ENCODE data around the gene MVB12B. TPM values are rescaled to one million over a fixed set of nuclear protein-coding genes. Genes with fewer than 3 reads are reported as not detected.

Gene MVB12B
- total RNA-seq, 1 donor from 2014 or later, result 12.8 TPM

DNA sequence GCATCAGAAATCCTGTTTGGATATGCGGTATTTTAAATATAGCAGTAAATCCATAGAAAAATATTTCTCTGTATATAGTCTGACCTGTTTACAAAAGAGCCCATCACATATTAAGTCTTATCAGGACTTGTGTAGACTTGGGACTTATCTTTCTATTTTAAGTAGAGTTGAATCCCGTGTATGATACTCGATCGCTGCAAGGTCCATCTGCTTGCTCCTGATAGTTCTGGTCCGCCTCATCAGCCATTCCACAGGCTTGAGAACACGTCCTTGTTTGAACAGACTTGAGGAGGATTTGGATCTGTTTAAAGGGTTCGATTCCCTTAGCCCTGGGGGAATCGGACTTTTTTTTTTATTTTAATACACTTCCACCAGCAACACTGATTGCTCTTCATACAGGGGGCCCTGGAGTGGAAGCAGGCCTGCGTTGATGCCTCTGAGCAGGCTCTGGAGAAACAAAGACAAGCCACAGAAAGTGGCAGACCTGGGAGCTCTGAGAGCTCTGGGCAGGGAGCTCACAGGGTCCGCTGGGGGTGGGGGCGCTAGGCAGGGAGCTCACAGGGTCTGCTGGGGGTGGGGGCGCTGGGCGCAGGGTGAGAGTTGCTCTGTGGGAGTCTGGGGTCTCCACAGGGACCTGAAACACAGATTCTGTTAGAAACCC lies 112.2 kb downstream of the MVB12B start:
- peak overlapping the region; percentile 19 for H3K27ac ChIP-seq (ENCODE audit: low read depth, low read length)
- H3K27me3 ChIP-seq (ENCODE audit: insufficient read depth, low read length), result no peaks in the 10 kb centered on the region
- H3K4me1 ChIP-seq (ENCODE audit: insufficient read depth, low read length), result peaks cover 29% of the 10 kb centered on the region
- H3K9ac ChIP-seq (ENCODE audit: low read length), result no peak overlapping the region
- no peak for DNase-seq (ENCODE audit: low read depth)
- no peaks in the 10 kb centered on the region for H3K36me3 ChIP-seq (ENCODE audit: insufficient read depth, low read length)
- TF ChIP-seq, protein P1, sequence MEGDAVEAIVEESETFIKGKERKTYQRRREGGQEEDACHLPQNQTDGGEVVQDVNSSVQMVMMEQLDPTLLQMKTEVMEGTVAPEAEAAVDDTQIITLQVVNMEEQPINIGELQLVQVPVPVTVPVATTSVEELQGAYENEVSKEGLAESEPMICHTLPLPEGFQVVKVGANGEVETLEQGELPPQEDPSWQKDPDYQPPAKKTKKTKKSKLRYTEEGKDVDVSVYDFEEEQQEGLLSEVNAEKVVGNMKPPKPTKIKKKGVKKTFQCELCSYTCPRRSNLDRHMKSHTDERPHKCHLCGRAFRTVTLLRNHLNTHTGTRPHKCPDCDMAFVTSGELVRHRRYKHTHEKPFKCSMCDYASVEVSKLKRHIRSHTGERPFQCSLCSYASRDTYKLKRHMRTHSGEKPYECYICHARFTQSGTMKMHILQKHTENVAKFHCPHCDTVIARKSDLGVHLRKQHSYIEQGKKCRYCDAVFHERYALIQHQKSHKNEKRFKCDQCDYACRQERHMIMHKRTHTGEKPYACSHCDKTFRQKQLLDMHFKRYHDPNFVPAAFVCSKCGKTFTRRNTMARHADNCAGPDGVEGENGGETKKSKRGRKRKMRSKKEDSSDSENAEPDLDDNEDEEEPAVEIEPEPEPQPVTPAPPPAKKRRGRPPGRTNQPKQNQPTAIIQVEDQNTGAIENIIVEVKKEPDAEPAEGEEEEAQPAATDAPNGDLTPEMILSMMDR (IDR thresholded peaks at IDR 0.05; ENCODE audit: insufficient read depth, low read depth, low read length), result no peak
- TF ChIP-seq EZH2 (IDR thresholded peaks at IDR 0.05; ENCODE audit: insufficient read depth, low read length), result no peak
- H3K4me3 Mint-ChIP-seq (ENCODE audit: unreplicated experiment), result no peak overlapping the region
- H3K4me2 ChIP-seq (ENCODE audit: low read length), result peak overlapping the region; percentile 6
- H3K4me3 ChIP-seq (ENCODE audit: insufficient read depth, low read depth, low read length), result no peak overlapping the region
- no peaks in the 10 kb centered on the region for H3K27me3 Mint-ChIP-seq (ENCODE audit: low read depth, unreplicated experiment)
- H3K4me1 Mint-ChIP-seq (ENCODE audit: low read depth, unreplicated experiment), result peaks cover 33% of the 10 kb centered on the region
- peak overlapping the region; percentile 85 for H3K27ac Mint-ChIP-seq (ENCODE audit: unreplicated experiment)
- FAIRE-seq, result no peak
- H4K20me1 ChIP-seq (ENCODE audit: insufficient read depth, low read length), result no peaks in the 10 kb centered on the region
- H3K36me3 Mint-ChIP-seq (ENCODE audit: low read depth, unreplicated experiment), result peaks cover 2% of the 10 kb centered on the region
- H3K79me2 ChIP-seq (ENCODE audit: insufficient read depth, low read length), result no peaks in the 10 kb centered on the region
- H3K9me3 ChIP-seq (ENCODE audit: insufficient read depth, low read depth, low read length), result no peaks in the 10 kb centered on the region
- no peak overlapping the region for H2AFZ ChIP-seq (ENCODE audit: low read depth, low read length)
- H3K9me3 Mint-ChIP-seq (ENCODE audit: unreplicated experiment), result no peaks in the 10 kb centered on the region

DNA sequence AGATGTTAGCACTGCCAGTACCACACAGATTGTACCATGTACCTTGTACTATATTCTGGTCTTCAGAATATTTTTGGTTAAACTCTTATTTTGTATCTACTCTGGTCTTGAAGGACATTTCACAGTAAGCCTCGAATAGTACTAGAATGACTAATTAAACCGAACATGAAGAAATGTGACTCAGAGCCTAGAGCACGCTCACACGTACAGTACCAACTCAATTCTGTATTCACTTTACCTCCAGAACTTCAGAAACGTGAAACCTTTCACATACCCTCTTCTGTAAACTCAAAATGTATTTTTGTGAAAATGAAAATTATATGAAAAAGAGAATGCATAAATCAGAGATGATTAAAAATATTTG lies 112.8 kb downstream of the MVB12B start:
- Mint-ChIP-seq H3K4me3 (ENCODE audit: unreplicated experiment) (no peak overlapping the region), H3K9me3 (ENCODE audit: unreplicated experiment) (no peaks in the 10 kb centered on the region), H3K27me3 (ENCODE audit: low read depth, unreplicated experiment) (no peaks in the 10 kb centered on the region), H3K4me1 (ENCODE audit: low read depth, unreplicated experiment) (peaks cover 33% of the 10 kb centered on the region), H3K27ac (ENCODE audit: unreplicated experiment) (peak overlapping the region; percentile 85), H3K36me3 (ENCODE audit: low read depth, unreplicated experiment) (peaks cover 2% of the 10 kb centered on the region)
- FAIRE-seq, result peak; percentile 98
- peak; percentile 83 for DNase-seq (ENCODE audit: low read depth)
- H3K9me3 ChIP-seq (ENCODE audit: insufficient read depth, low read depth, low read length), result no peaks in the 10 kb centered on the region
- TF ChIP-seq, protein P1 (IDR thresholded peaks at IDR 0.05; ENCODE audit: insufficient read depth, low read depth, low read length), result no peak
- TF ChIP-seq EZH2 (IDR thresholded peaks at IDR 0.05; ENCODE audit: insufficient read depth, low read length), result no peak
- peak overlapping the region; percentile 40 for H3K27ac ChIP-seq (ENCODE audit: low read depth, low read length)
- H3K9ac ChIP-seq (ENCODE audit: low read length), result no peak overlapping the region
- no peaks in the 10 kb centered on the region for H3K79me2 ChIP-seq (ENCODE audit: insufficient read depth, low read length)
- no peaks in the 10 kb centered on the region for H3K36me3 ChIP-seq (ENCODE audit: insufficient read depth, low read length)
- H3K4me1 ChIP-seq (ENCODE audit: insufficient read depth, low read length), result peaks cover 29% of the 10 kb centered on the region
- no peaks in the 10 kb centered on the region for H3K27me3 ChIP-seq (ENCODE audit: insufficient read depth, low read length)
- H3K4me2 ChIP-seq (ENCODE audit: low read length), result peak overlapping the region; percentile 6
- H4K20me1 ChIP-seq (ENCODE audit: insufficient read depth, low read length), result no peaks in the 10 kb centered on the region
- H3K4me3 ChIP-seq (ENCODE audit: insufficient read depth, low read depth, low read length), result no peak overlapping the region
- no peak overlapping the region for H2AFZ ChIP-seq (ENCODE audit: low read depth, low read length)

All from astrocyte (in vitro differentiated cells and primary cell).